NT2/D1 (cell line): ENCODE data around the gene ARRB2.

Experiments
- SUZ12 ChIP-seq: IDR thresholded peaks from 2 replicates; pipeline ENCODE4 v1.6.1; 2011; ENCODE audit not compliant: insufficient read length, insufficient read depth; ENCODE audit errors: extremely low read depth
- YY1 ChIP-seq: IDR thresholded peaks from 2 replicates; pipeline ENCODE4 v1.6.1; 2011; ENCODE audit not compliant: insufficient read length, insufficient read depth

DNA sequence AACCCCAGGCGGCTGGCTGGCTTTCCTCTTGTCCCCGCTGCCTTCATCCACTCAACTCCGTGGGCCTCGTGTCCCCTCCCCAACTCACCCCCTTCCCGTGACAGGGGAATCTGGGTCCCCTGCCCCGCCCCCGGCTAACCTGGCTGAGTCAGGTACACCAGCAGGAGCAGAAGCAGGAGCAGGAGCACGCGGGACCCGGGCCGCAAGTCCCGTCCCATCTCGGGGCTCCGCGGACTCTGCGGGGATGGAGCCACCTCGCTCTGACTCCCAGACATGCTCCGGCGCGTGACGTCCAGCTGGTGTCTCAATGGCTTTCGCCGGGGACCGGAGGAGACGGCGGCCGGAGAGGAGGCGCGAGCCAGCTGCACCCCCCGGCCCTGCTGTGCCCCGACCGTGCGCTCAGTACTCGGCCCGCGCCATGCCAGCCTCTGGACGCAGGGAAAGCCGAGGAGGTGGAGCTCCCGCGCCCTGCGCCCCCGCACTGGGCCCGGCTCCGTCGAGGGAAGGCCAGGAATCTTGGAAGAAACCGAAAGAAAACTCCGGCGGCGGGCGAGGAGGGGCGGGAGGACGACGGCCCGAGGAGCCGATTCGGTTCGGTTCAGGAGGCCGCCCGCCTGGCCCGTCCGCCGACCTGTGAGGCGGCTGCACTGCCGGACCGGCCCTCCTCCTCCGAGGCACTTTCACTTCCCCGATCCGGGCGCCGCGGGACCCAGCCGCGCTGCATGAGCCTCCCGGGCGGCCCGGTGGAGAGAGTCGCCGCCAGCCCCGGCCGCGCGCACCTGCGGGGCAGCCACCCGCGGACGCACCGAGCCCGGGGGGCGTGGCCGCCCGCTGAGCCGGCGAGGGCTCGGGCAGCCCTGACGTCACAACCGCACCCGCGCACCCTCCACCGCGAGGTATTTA is 28.9 kb downstream of the ARRB2 start, which contains the start of the genes CXCL16 and ZMYND15:
- TF ChIP-seq YY1 (no peak), SUZ12 (peak; percentile 87)
